ACHN (cell line): Measurements from ENCODE around the gene POLQ.
A peak's percentile ranks its signal among the peaks of the same experiment; 100 is the strongest.
"Not testable (repeated sequence)": the region's sequence is repeated elsewhere in the genome, so short reads cannot be mapped to it uniquely, and the experiment has no call there.

ENCODE experiments used
- DNase-seq: peaks from one replicate; pipeline ENCODE4 v3.0.0-alpha.2; 2015
- in situ Hi-C: cut with HindIII; loops from 2 replicates; pipeline ENCODE4 v1.10.0; 2017; ENCODE audit warnings: low sequenced_read_pairs, low pct_ligation_motif_present, low pct_unique_long_range_greater_than_20kb

The POLQ gene

GRCh38 chr3:121451752-121452151 is 94.0 kb downstream of the POLQ start:
- DNase-seq, in situ Hi-C loops: not testable (repeated sequence)

GRCh38 chr3:121443456-121443855 is 102.3 kb downstream of the POLQ start:
- in situ Hi-C loops, result no loop called here
- no peak for DNase-seq

- in situ Hi-C loops, result no loop called here
- DNase-seq, result no peak
Observed at GRCh38 chr3:121436641-121437040, 109.1 kb downstream of the POLQ start.

GRCh38 chr3:121436074-121436473 is 109.7 kb downstream of the POLQ start:
- DNase-seq, result no peak
- in situ Hi-C loops, result no loop called here

- in situ Hi-C loops, result no loop called here
- DNase-seq, result peak; percentile 64
Observed at GRCh38 chr3:121431726-121432517, 113.9 kb downstream of the POLQ start.

GRCh38 chr3:121430664-121431215 is 115.0 kb downstream of the POLQ start:
- no peak for DNase-seq
- in situ Hi-C loops, result no loop called here

- in situ Hi-C loops, result no loop called here
- no peak for DNase-seq
Observed at GRCh38 chr3:121424549-121424948, 121.2 kb downstream of the POLQ start.

GRCh38 chr3:121418182-121418581 is 127.6 kb downstream of the POLQ start:
- in situ Hi-C loops, result no loop called here
- DNase-seq, result no peak

GRCh38 chr3:121414924-121415323 is 130.9 kb downstream of the POLQ start:
- DNase-seq, result no peak
- in situ Hi-C loops, result no loop called here

GRCh38 chr3:121411523-121411922 is 134.3 kb downstream of the POLQ start:
- no peak for DNase-seq
- in situ Hi-C loops, result no loop called here

- in situ Hi-C loops, result no loop called here
- no peak for DNase-seq
Observed at GRCh38 chr3:121405631-121406030, 140.2 kb downstream of the POLQ start.

GRCh38 chr3:121399820-121400219 is 146.0 kb downstream of the POLQ start:
- in situ Hi-C loops, result no loop called here
- no peak for DNase-seq

- DNase-seq, in situ Hi-C loops: not testable (repeated sequence)
Observed at GRCh38 chr3:121398051-121398450, 147.7 kb downstream of the POLQ start.

GRCh38 chr3:121395967-121396366 is 149.8 kb downstream of the POLQ start:
- in situ Hi-C loops, DNase-seq: not testable (repeated sequence)

GRCh38 chr3:121388308-121388707 is 157.5 kb downstream of the POLQ start:
- in situ Hi-C loops, result not testable (repeated sequence)

More at GRCh38 chr3:121388308-121388707, 157.5 kb downstream of the POLQ start:
- not testable (repeated sequence) for DNase-seq
